Thoracic aorta (tissue), 2 donors: ENCODE results near the gene KLHL11. TPM values are rescaled to one million over a fixed set of nuclear protein-coding genes. Genes with fewer than 3 reads are reported as not detected.

Experiments
- ATAC-seq: fragments of 150-250 bp; one replicate; pipeline ENCODE4 v1.8.0; 2017; ENCODE audit warnings: low read depth; ENCODE audit not compliant: insufficient number of reproducible peaks, low FRiP score
- DNase-seq: peaks from one replicate; pipeline ENCODE4 v3.0.0-alpha.2; 2020; ENCODE audit warnings: low spot score
- H3K27ac ChIP-seq, 2 donors: fragments of 200-600 bp; sonication (generic); 1 replicate in 1 of 2; 2 replicates in 1 of 2; pipeline ENCODE4 v1.5.1; 2016; ENCODE audit warnings: mild to moderate bottlenecking in 2 of 2, moderate library complexity in 2 of 2
- H3K27me3 ChIP-seq: fragments of 200-600 bp; sonication (generic); replicated peaks from 2 replicates; pipeline ENCODE4 v1.6.0; 2016; ENCODE audit warnings: mild to moderate bottlenecking; ENCODE audit not compliant: insufficient read depth
- H3K36me3 ChIP-seq: fragments of 200-600 bp; sonication (generic); one replicate; pipeline ENCODE4 v1.5.1; 2016
- H3K4me1 ChIP-seq, 2 donors: fragments of 200-600 bp; sonication (generic); 1 replicate in 1 of 2; 2 replicates in 1 of 2; pipeline versions ENCODE4 v1.5.1 to v1.6.0; 2016; ENCODE audit warnings: low read depth in 2 of 2, mild to moderate bottlenecking in 1 of 2; ENCODE audit not compliant: control insufficient read depth in 1 of 2
- H3K4me3 ChIP-seq: fragments of 200-600 bp; sonication (generic); 2 replicates; pipeline ENCODE4 v1.5.1; 2016; ENCODE audit warnings: mild to moderate bottlenecking
- H3K9me3 ChIP-seq: fragments of 200-600 bp; sonication (generic); 2 replicates; pipeline ENCODE4 v1.5.1; 2016
- total RNA-seq, 2 donors: library from RNA; depleted of rRNA; stranded (reverse); fragments of >200 nt; gene quantifications; one replicate each; pipeline versions ENCODE4 v1.1.0 to v1.2.3, GENCODE V29; 2016
- TF ChIP-seq, protein P1 (sequence below): fragments of 200-600 bp; sonication (generic); IDR thresholded peaks from one replicate; pipeline ENCODE4 v1.5.1; 2019; ENCODE audit warnings: antibody characterized with exemption

The KLHL11 gene
- total RNA-seq, 2 donors from 2014 or later = 22.6 to 28.6 TPM

DNA sequence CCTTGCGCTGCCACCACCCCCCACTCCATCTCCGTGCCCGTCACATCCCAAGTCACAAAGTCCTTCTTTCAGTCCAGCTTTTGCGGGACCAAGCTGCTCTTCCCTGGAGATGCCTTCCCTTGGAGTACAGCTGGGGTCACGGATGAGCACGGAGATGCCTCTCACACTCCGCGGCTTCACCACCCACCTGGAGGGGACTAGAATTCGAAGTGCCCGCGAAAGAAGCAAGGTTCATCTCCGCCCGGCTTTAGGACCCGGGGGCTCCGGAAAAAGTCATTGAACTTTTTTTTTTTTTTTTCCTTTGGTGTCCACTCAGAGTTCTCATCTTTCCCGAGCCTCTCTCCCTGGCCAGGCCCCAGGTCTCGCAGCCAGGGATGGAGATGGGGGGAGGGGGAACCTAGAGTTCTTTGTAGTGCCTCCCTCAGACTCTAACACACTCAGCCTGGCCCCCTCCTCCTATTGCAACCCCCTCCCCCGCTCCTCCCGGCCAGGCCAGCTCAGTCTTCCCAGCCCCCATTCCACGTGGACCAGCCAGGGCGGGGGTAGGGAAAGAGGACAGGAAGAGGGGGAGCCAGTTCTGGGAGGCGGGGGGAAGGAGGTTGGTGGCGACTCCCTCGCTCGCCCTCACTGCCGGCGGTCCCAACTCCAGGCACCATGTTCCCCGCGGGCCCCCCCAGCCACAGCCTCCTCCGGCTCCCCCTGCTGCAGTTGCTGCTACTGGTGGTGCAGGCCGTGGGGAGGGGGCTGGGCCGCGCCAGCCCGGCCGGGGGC, 52.7 kb downstream of the KLHL11 start, which contains the start of gene FKBP10:
TSS of gene FKBP10 (plus strand) at position 624 of the 771 bp plus-strand sequence. CDS start at position 655, 31 bp downstream.
- peak; percentile 41 for DNase-seq
- Histone ChIP-seq H3K4me1 (peaks cover 8 to 31% of the 10 kb centered on the region in 2 donors), H3K9me3 (no peaks in the 10 kb centered on the region), H3K27ac (peak within 1 kb of the TSS; percentile 64 to 78), H3K27me3 (no peaks in the 10 kb centered on the region), H3K36me3 (no peaks in the 10 kb centered on the region), H3K4me3 (peak within 1 kb of the TSS; percentile 93)
- ATAC-seq = peak; percentile 25
- TF ChIP-seq, protein P1, sequence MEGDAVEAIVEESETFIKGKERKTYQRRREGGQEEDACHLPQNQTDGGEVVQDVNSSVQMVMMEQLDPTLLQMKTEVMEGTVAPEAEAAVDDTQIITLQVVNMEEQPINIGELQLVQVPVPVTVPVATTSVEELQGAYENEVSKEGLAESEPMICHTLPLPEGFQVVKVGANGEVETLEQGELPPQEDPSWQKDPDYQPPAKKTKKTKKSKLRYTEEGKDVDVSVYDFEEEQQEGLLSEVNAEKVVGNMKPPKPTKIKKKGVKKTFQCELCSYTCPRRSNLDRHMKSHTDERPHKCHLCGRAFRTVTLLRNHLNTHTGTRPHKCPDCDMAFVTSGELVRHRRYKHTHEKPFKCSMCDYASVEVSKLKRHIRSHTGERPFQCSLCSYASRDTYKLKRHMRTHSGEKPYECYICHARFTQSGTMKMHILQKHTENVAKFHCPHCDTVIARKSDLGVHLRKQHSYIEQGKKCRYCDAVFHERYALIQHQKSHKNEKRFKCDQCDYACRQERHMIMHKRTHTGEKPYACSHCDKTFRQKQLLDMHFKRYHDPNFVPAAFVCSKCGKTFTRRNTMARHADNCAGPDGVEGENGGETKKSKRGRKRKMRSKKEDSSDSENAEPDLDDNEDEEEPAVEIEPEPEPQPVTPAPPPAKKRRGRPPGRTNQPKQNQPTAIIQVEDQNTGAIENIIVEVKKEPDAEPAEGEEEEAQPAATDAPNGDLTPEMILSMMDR = no peak

DNA sequence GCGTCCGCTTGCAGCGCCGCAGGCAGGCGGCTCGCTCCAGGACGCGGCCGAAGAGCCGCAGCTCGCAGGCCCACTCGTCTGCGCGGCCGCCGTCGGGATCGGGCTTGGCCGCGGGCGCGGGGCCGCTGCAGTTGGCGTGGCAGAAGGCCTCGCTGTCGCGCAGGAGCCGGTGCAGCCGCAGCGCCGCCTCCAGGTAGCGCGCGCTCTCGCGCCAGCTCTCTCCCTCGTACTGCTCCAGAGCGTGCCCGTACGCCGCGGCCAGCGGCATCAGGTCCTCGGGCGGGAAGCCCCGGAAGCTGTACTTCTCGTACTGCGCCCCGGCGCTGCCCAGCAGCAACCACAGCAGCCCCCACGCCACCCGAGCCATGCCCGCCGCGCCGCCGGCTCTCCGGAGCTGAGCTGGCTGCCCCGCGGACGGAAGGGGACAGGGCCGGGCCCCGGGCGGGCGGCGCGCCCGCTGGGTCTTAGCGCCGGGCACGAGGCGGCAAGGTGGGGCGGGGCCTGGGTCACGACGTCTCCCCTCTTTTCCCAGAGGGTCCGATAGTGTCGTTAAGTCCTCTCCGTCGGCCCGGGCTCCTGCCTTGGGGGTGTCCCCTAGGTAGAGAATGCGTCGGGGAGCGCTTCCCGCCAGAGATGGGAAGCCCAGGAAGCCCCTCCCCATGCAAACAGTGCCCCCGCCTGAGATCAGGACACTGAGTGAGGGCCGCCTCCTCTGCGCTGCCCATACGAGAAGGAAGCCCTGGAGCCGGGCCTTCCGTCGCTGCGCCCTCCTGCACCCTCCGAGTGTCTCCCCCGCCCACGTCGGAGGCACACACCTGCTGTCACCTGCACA, 53.5 kb downstream of the KLHL11 start, which contains the start of gene P3H4:
TSS of gene P3H4 (minus strand) at position 401 of the 832 bp plus-strand sequence. CDS start at position 367, 34 bp downstream.
- H3K4me3 ChIP-seq = peak within 1 kb of the TSS; percentile 93
- H3K9me3 ChIP-seq = no peaks in the 10 kb centered on the region
- DNase-seq (no peak), ATAC-seq (peak; percentile 46)
- no peaks in the 10 kb centered on the region for H3K36me3 ChIP-seq
- H3K4me1 ChIP-seq = peaks cover 8 to 31% of the 10 kb centered on the region in 2 donors
- TF ChIP-seq, protein P1 = peak; percentile 61
- H3K27ac ChIP-seq = peak within 1 kb of the TSS; percentile 64 to 78
- H3K27me3 ChIP-seq = no peaks in the 10 kb centered on the region

DNA sequence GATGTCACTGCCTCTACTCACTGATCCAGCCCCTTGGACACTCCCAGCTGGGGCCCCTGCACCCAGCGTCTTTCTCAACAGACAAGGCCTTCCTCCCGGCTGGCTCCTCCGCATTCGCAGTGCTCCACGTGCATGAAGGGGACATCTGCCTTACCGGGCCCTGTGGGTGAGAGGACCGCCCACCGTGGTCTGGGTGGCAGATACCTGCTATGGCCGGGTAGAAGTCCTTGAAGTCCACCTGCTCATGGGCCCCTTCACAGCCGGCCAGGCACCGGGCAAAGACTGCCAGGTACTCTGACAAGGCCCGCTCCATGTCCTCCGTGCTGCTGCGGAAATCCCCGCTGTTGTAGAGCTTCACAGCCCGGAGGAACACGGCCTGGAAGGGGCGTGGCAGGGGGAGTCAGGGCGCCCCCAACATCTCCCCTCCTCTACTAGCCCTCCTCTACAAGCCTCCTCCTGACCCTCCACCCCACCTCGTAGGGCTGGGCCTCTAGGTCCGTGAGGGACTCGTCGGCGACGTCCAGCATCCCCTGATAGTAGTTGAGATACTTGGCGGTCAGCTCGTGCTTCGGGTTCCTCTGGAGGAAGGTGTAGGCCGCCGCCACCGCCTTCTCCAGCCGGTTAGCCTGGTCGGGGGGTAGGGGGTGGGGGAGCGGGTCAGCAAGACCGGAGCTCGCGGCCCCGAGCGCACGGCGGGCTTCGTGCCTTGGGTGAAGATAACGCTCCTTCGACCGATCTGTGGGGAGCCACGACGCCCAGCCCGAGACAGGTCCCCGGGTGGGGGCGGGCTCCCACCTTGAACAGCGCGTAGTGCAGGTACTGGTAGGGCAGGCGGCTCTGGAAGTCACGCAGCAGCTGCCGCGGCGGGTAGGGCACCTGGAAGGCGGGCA, 54.3 kb downstream of the KLHL11 start:
- peak overlapping the region; percentile 64 to 78 for H3K27ac ChIP-seq
- H3K4me3 ChIP-seq = peak overlapping the region; percentile 93
- ATAC-seq (no peak), DNase-seq (no peak)
- H3K9me3 ChIP-seq = no peaks in the 10 kb centered on the region
- H3K27me3 ChIP-seq = no peaks in the 10 kb centered on the region
- no peaks in the 10 kb centered on the region for H3K36me3 ChIP-seq
- TF ChIP-seq, protein P1 = no peak
- peaks cover 8 to 31% of the 10 kb centered on the region in 2 donors for H3K4me1 ChIP-seq

DNA sequence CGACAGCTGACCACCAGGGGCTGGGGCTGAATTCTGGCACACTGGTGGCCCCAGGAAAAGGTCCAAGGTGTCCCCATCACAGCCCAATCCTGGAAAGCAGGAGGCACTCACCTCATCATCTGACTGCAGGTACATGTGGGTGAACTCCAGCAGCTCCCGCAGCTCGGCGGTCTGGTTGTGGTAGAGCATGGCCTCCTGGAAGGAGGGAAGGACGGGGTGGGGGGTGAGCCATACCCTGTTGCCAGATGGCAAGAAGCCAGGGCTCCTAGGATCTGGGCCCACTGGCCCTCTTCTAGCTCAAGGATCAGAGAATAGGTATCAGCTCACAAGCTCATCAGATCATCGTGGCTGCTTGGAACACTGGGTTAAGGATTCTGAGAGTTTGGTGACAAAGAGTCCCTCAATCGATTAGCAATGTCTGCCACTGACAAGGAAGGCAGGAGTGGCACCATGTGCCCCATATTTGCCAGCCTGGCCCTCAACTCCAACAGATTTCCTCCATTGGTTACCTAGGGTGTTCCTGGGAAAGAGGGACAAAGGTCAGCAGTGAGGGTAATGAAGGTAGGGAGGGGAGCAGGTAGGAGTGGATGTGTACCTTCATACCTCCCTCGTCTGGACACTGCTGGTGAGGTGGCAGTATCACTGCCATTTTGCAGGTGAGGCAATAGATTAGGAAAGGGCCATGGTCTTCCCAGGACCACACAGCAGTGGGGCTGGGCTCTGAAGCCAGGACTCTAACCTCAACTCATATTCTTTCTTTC, 58.4 kb downstream of the KLHL11 start:
- H3K36me3 ChIP-seq = no peaks in the 10 kb centered on the region
- H3K4me3 ChIP-seq = no peak overlapping the region
- H3K4me1 ChIP-seq = peaks cover 8 to 21% of the 10 kb centered on the region in 2 donors
- H3K27me3 ChIP-seq = no peaks in the 10 kb centered on the region
- no peak overlapping the region for H3K27ac ChIP-seq
- ATAC-seq (no peak), DNase-seq (no peak)
- TF ChIP-seq, protein P1 = no peak
- no peaks in the 10 kb centered on the region for H3K9me3 ChIP-seq

Other genes starting within 250 kb of the KLHL11 start
- 10 to 100 TPM; 74.7 to 87.1 TPM for gene KRT17, start 240.8 kb downstream of the KLHL11 start, total RNA-seq
- gene EIF1, start 176.5 kb downstream of the KLHL11 start, total RNA-seq = 100 to 1,000 TPM; 167 to 318 TPM
- gene GAST, start 153.1 kb downstream of the KLHL11 start, total RNA-seq = not detected
- gene HAP1, start 130.8 kb downstream of the KLHL11 start, total RNA-seq = under 1 TPM in 1 of 2 donors, not detected in 1; 0.35 TPM
- 10 to 100 TPM; 82.4 to 98.7 TPM for gene JUP, start 78.7 kb downstream of the KLHL11 start, total RNA-seq
- gene P3H4, start 53.5 kb downstream of the KLHL11 start, total RNA-seq = 10 to 100 TPM; 20.7 to 41.0 TPM
- gene FKBP10, start 52.4 kb downstream of the KLHL11 start, total RNA-seq = 100 to 1,000 TPM; 125 to 188 TPM
- gene NT5C3B, start 29.2 kb downstream of the KLHL11 start, total RNA-seq = 10 to 100 TPM; 62.1 to 69.7 TPM
- not detected for gene KLHL10, start 27.6 kb downstream of the KLHL11 start, total RNA-seq
- gene ACLY, start 53.5 kb upstream of the KLHL11 start, total RNA-seq = 10 to 100 TPM; 76.3 to 81.5 TPM
- 1 to 10 TPM; 1.1 to 2.2 TPM for gene ODAD4, start 65.2 kb upstream of the KLHL11 start, total RNA-seq
- gene CNP, start 101.4 kb upstream of the KLHL11 start, total RNA-seq = 10 to 100 TPM; 32.4 to 56.3 TPM
- 10 to 100 TPM; 61.2 to 80.6 TPM for gene DNAJC7, start 152.0 kb upstream of the KLHL11 start, total RNA-seq
- gene NKIRAS2, start 154.7 kb upstream of the KLHL11 start, total RNA-seq = 10 to 100 TPM; 43.8 to 46.2 TPM
- gene C17orf113, start 185.2 kb upstream of the KLHL11 start, total RNA-seq = under 1 TPM; 0.21 to 0.54 TPM
- gene ZNF385C, start 233.1 kb upstream of the KLHL11 start, total RNA-seq = not detected
- gene DHX58, start 247.3 kb upstream of the KLHL11 start, total RNA-seq = 10 to 100 TPM; 13.7 to 18.5 TPM